EL (cell line): ENCODE data around the gene EN1.

ENCODE experiments used
- DNase-seq: peaks from one replicate; pipeline ENCODE4 v3.0.0-alpha.2; 2016

EN1 gene

DNA sequence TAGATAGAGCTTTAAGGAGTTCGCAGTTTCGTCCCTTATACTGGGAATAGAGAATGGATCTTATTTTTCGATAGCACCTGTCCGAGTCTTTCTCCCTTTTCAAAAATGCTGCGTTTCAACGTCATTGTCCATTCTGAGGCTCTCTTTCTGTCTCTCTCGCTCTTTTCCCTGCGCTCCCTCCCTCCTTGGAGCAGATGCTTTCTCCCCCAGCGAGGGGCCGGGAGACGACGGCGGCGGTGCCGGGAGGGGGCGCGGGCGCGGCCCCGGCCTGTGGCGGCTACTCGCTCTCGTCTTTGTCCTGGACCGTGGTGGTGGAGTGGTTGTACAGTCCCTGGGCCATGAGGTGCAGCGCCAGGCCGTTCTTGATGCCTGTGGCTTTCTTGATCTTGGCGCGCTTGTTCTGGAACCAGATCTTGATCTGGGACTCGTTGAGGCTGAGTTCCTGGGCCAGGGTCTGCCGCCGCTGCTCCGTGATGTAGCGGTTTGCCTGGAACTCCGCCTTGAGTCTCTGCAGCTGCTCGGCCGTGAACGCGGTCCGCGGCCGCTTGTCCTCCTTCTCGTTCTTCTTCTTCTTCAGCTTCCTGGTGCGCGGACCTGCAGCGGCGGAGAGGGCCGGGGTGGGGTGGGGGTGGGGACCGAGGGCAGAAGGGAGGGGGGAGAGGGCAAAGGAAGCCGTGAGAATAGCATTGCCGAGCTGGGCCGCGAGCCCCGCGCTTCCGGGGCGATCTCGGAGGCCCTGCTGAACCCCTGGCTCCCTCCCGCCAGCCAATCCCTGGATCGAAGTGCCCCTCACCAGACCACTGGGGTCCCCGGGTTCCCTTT is 4.6 kb downstream of the EN1 start:
- DNase-seq, result no peak

DNA sequence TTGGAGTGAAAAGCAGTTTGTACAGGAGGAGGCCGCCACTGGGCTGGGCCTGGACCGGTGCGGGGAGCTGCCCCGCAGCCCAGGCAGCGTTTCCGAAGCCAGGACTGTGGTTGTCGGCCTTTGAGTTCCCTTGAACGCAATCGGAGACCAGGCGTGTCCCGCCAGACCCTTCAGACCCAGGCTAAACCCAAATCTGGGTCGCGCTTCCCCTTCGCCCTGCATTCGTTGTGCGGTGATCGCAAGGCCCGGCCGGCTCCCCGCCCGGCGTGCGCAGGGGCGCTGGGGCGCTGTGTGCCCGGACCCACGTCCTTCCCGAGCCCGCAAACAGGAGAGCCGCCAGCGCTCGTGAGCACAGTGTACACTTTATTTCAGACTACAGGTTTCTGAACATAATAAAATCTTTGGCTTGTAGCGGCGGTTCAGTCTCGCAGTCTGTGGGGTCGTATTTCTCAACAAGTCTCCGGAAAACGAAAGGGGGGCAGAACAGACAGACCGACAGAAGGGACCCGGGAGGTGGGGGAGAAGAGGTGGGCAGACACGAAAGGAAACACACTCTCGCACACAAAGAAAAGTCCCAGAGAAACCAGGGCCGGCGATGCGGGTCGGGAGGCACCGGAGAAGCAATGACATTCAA is 5.5 kb downstream of the EN1 start:
- DNase-seq, result no peak

DNA sequence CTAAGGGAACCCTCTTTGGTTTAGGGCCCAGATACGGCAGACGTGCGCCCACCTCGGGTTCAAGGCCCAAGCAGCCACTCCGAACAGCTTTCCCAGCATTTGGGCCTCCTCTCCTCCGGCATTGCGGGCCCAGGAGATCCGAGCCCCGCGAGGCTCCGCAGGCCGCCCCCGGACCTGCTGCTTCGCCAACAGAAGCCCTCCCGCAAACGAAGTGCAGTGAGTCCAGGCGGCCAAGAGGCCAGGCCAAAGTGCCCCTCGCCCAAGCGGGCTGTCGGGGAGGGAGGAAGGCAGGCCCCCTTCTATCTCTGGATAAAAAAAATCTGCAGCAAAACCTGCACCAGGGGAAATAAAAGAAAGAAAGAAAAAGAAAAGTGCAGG is 6.0 kb downstream of the EN1 start:
- no peak for DNase-seq

DNA sequence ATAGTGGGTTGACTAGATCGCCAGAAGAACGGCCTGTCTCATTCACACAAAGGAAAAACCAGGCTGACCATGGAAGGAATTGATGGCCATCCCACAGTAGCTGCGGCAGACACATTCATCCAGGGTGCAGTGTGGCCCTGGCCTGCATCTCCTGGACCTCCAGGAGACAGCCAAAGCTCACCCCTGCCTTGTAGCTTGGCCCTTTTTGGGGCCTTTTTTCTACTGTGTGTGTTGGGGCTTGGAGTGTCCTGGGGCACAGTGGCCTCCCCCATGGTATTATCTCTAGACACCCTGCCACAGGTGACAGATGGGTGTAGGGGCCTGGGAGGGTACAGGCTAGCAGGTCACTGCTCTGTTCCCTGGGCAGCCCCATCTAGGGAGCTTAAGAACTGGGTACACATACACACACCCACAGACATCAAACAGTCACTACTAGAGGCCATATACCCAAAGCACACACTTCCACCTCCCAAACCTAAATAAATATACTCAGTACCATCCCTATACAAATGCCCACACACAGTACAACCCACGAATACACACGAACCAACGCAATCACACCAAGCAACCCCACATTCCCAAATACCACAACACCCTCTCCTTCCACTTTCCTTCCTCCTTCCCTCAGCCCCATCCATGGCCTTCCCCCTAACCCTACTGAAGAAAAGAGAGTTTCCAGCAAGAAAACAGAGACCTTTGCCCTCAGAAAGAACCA is 8.6 kb downstream of the EN1 start:
- no peak for DNase-seq

DNA sequence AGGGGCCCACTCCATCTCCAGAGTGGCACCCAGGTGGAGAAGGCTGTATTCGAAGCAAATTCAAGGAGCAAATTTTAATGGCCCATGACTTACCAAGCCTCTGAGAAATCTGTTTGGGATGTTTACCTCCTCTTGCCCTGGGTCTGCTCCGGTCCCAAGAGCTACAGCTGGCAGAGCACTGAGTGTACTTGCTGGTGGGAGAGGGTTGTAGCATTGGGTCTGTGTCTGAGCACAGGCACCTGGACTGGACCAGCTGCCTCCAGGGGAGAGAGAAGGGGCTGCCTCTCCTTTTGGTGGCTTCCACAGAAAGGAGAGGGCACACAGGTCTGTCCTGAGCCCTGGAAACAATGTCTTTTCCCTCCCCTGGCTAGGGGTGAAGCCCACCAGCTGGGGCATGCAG is 9.8 kb downstream of the EN1 start:
- no peak for DNase-seq

DNA sequence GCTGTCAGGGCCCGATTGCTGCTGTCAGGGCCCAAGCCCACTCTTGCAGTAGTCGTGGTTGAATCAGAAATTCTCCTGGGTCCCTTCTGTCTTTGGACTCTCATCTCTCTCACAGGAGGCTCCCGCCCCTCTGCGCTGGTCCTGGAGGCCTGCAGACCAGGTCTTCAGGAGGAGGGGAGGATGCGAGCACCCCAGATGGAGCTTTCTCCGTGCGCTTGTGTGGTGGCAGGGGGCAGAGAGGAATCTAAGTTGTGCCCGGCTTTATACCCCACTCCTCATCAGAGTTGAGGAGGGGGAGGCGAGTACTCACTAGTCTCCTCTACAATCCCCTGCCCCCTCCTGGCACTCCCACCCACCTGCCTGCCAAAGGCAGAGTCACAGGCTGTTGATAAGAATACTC is 10.4 kb downstream of the EN1 start:
- no peak for DNase-seq

DNA sequence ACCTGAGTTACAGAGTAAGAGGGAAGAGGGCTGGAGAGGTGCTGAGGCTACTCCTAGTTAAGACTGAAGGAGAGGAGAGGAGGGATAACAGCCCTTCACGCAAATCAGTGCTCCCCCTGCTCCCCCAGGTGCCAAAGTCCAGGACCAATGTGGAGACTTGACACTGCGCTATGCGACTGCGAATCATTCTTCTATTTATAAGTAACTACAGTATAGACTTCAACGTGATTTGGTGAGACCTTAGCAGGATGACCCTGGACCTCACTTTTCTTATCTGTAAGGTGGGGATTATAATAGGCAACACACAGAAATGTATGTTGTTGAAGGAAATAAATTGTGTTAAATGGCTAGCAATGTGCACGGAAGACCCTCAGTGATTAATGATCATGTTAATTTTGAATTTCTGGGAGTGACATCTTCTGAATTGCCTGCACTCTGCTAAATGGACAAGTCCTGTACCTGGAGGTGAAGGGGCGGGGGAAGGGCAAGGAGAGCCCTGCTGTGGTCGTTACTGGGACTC is 11.0 kb downstream of the EN1 start:
- no peak for DNase-seq

DNA sequence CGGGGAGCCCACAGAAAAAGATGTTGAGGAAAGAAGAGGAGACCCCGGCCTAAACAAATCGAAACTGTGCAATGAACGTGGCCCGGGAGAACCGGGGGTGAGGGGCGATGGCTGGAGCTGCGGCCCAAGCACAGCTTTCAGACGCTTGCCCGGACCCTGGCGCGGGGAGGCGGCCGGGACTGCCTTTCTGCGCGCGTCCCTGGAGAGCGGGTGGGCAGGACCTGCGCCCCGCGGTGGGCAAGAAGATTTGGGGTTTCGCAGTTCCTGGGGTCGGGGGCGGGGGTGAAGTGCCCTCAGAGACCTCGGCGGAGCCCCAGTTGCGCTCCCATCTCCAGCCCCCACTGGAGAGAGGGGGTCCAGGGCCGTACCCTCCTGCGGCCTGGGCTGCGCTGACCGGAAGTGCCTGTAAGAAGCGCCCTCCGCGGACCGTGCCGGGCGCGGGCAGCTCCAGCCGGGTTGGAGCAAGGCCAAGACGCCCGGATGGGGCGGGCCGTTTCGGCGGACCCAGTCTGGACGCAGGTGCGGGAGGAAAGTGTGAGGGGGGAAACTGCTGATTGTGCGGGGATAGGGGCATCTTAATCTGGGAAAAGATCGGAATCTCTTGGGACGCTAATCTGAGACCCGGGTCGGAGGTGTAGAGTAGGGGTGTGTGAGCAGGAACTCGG is 11.6 kb downstream of the EN1 start:
- DNase-seq, result no peak

DNA sequence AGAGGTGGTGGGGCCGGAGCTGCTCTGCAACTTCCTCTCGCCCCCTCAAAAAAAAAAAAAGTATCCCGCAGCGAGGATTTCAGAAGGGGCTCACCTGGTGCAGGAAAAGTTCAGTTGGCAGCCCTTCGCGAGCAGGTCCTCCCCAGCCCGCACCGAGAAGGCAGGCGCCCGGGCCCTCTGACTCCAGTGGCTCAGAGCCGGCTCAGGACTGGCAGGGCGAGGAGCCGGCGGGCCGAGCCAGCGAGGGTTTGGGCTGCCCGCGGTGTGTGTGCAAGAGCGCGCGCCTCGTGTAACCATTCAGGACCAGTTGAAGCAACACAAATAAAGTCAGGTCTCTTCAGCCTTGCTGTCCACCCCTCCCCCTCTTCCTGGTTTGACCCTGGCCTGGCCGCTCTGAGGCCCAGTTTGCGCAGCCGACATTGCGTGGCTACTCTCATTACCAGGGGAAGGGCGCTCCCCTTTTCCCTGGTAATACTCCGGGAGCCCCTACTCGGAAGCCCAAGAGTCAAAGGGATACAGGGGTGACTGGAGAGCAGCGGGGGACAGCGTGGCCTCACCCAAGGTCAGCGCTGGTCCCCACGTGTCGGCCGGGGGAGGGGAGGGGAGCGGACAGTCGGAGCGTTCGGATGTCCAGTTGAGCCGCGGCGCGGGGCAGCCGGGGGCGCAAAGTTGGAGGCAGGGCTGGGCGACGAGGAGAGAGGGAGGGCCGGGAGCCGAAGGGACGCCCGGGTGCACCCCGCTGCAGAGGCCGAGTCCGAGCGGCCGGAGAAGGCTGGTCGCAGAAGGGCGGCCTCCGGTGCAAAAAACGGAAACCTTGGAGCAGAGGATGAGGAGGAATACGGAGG is 12.3 kb downstream of the EN1 start:
- DNase-seq, result no peak

DNA sequence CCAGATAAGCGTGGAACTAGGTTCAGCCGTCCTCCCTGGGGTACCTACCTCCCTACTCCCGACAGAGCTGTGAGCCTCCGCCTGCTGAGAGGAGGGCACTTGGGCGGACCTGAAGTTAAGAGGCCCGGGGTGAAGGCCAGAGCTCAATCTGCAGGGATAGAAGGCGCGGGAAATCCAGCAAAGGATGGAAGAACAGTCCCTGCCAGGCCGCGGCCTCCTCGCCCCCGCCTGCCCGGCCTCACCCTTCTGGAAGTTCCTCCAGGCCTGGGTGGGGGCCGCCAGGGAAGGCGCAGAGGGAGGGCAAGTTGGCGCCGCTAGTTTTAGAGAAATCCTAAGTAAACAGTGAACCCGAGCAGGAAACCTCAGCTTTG is 13.0 kb downstream of the EN1 start:
- no peak for DNase-seq

DNA sequence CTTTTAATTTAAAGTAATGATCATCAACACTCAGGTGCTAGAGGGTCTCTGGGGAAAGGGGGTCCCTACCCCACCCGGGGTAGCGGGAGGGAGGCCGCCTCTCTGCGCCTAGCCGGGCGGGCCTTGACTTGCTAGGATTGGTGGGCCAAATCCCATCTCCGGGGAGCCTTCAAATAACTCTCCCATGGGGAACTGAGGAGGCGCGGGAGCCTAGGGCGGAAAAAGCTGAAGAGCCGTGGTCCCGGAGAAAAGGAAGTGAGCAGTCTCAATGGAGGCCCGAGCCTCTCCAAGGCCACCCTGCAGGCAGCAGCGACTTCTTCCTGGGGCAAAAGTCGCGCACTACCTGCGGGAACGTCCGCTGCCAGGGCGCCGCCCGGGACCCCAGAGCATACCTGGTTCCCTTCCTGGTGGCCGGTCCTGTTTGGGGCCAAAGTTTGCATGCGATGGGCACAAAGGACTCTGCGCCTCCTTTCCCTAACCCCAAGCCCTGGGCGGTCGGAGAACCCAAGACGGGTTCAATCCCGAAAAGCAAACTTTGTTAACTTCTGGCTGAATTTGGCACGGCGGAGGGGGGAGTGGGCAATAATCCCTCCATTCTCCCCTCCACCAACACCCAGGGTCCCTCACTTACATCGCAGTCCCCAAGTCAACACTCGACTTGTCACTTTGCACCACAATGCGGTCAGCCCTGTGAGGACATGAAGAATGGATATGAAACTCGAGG is 13.6 kb downstream of the EN1 start:
- DNase-seq, result no peak

DNA sequence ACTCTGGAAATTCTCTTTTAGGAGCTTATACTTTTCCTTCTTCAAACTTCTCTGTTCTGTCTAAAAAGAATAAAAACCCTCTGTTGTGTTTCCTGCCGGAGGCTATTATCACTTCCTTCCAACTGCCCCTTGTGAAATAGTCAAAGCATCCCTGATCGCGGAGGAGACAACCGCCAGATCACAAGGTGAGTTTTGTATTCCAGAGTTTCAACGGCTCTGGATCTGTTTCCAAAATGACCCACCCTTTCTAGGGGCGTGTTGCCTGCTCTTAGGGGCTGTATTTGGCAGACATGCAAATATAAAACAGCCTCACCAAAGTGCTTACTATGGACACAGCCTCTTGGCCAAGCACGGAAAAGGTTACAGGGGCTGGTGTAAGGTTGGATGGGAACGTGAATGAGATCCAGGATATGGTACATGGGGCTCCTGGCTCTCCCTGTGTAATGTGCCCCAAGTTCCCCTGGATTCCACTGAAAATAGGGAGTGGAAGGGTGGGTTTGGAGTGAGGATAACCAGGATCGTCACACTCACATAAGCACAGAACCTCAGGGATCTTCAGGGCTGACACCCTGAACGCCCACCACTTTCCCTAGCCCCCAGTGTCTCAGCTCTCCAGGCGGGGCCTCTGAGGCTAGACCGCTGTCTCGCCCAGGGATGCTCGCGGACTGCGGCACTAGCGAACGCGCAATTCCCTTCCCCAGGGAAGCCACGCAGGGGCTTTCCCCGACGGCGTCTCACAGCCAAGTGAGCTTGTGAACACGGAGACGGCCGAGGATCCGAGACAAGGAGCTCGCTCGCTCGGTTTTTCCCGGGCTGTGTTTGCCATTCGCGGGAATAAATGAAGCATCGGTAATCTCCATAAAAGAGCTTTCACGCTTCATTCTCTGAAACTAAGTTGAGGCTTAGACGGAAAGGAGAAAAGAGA is 14.4 kb downstream of the EN1 start:
- DNase-seq, result no peak

DNA sequence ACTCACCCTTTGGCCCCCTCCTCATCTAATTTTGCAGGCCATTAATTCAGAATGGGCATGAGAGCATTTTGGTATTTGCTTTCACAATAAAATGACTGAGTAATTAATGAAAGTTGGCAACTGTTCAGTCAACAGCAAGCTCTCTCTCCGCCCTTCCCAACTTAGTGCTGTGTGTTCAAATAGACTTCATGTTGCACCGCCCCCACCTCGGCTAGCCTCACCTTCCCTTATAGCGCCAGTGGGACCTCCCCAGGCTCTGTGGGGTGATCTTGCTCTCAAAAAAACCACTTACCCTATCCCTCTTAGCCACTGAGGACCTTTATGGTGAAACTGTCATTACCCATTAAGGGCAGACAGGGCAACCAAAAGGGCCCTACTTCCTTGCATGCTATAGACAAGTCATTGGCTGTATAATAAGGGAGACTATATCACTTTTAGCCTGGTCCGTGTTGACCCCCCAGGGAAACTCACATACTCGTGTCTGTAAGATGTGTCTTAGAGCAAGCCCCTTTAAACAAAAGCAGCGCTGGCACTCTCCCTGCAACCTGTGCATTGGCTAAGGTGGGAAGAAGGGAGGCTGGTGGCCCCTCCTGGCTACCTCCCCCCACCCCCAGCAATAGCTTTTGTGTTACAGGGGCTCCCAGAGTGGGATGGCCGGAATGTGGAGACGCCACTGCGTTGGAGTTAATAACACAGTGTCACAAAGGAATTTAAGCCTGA is 15.2 kb downstream of the EN1 start:
- no peak for DNase-seq

DNA sequence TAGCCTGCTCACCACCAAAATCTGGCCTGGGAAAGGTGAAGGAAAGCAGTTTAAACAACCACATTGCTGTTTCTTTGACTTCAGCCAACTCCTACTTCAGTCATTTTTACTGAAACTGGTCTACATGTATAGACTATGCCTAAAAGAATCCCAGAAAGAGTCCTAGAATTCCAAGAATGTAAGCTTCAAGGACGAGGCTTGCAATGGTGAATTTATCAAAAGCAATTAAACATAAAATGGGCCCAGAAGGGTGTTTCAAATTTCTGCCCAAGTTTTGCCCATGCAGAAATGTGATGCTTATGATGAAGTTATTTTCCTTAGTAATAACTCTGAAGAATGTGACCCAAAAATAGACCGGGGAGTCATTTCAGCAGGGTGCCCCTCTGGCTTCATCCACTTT is 16.6 kb downstream of the EN1 start:
- no peak for DNase-seq

DNA sequence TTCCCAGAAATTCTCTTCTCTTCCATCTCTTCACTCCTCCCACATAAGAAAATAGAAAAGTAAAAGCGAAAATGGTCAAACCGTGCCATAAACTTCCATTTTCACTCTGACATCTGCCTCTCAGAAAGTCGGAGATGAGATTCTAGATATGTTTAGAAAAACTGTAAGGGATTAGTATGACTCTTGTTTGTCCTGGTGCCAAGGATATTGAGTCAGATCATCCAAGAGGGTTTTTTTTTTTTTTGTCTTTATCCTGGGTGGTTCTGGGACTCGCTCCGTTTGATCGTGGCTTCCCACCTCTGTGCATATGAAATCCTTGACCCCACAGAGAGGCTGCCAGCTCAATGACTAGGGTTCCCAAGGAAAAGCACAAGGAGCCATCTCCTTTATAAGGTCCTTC is 17.3 kb downstream of the EN1 start:
- DNase-seq, result no peak

DNA sequence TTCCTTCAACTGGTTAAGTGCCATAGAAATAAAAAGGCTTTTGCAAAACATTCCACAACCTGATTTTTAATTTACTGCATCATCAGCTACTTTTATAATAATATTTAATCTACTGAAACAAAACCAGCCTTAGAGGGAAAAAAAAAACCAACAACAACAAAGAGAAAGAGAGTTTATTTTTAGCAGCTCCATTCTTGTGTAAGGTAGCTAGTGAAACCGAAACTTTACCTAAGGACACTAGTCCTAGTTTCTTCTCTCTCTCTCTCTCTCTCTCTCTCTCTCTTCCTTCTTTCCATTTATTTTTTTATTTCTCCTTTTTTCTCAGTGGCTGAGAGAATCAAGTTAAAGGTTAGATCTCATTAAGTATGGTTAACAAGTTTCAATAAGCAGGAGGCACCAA is 21.4 kb downstream of the EN1 start:
- DNase-seq, result no peak

DNA sequence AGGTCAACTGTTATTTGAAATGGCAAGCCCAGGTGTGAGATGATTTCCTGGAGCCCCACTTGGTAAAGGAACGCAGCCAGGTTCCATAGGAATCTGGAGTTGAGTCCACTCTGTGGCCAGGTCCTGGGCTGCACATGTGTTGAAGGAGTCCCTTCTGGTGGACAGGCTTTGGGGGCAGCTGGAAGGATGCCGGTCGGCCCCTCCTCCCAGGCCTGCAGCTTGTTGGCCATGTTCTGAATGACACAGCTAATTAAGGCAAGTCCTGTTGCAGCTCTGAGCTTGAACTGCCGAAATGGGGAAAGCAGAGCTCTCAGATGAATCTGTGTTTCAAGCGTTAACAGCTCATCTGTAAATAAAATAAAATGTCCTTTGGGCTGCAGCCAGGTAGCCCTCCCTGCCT is 23.8 kb downstream of the EN1 start:
- DNase-seq, result no peak

DNA sequence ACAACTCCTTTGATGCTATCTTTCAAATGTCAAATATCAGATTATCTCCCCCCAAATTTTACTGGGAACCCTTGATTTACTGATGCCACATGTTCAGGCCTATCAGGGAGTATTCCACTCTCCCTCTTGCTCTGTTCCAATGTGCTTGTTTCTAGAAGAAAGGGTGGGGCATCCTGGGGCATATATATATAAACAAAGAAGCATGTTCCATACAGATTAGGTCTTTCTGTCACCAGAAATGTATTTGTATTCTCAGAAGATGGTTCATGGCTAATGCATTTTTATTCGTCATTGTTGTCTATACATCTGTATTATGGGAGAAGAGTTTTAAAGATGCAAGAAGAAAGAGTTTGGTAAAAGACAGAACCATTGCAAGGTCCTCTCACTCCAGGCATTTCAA is 24.9 kb downstream of the EN1 start:
- DNase-seq, result no peak

DNA sequence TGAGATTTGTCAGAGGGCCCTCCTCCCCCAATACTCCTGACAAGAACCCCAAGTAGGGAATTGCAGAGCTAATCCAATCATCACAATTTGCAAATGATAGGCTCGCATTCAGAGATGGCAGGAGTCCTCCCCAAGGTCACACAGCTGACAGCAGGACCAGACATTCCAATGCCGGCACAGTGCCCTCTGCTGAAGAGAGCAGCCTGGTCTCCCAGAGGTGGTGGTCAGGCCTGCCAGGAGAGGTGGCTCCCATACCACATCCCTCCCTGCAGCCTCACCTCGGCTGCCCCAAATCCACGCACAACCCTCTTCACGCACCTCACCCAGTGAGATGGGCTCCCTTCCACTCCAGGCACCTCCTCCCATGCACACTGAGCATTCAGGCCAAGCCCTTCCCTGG is 25.4 kb downstream of the EN1 start:
- no peak for DNase-seq

DNA sequence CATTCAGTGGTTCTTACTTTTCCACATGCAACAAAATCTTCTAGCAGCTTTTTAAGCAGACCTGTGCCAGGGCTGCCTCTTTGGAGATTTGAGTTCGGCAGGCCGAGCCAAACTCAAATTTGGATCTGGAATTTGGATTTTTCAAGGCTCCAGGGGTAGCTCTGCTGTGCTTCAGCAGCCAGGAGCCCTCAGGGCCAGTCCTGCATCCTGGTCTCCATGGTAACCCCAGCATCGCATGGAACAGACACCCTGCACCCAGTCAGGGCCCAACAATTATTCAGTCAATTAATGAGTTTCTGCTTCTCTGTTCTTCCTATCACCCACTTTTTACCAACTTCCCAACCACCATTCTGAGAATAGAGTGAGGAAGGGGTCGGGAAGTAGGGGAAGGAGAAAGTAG is 30.0 kb downstream of the EN1 start:
- DNase-seq, result no peak
